Posterior vena cava (tissue), 2 donors: ENCODE results near the gene HMGB3. TPM values are rescaled to one million over a fixed set of nuclear protein-coding genes. Genes with fewer than 3 reads are reported as not detected.
"Not testable (repeated sequence)": the region's sequence is repeated elsewhere in the genome, so short reads cannot be mapped to it uniquely, and the experiment has no call there.

Experiments
- DNase-seq: peaks from one replicate; pipeline ENCODE4 v3.0.0-alpha.2; 2020; ENCODE audit warnings: low spot score
- intact Hi-C, 2 donors: fragments of 100-400 bp; cut with DNase I; formaldehyde crosslinking; loops; one replicate each; pipeline versions ENCODE4 v1.14.1 to v1.14.2; 2022 to 2023
- long read RNA-seq, 2 donors: library from polyadenylated mRNA; unstranded; transcript quantifications; one replicate each; pipeline ENCODE4 v2.0.0, GENCODE V29; 2020 to 2021
- total RNA-seq, 2 donors: library from RNA; stranded (reverse); fragmentation: NEBNext Ultra II Directional; extraction: Animal tissue kit (Norgen Biotek cat#: 25700); gene quantifications; one replicate each; pipeline ENCODE4 v1.2.1, GENCODE V29; 2021
- donor health status: DM: yes; HTN: yes; CAD: no.
- donor health status: DM: yes; HTN: yes; CAD: no.

Gene HMGB3
- 1 to 10 TPM; 3.8 to 5.2 TPM for total RNA-seq
- long read RNA-seq, donor 1, partial matches to known transcripts = 0 of 1 reads
- long read RNA-seq, donor 1, other reads (novel, unspliced or antisense) = 0 of 1 reads
- long read RNA-seq, donor 2, partial matches to known transcripts = 0 of 2 reads
- long read RNA-seq, donor 2, other reads (novel, unspliced or antisense) = 0 of 2 reads

DNA sequence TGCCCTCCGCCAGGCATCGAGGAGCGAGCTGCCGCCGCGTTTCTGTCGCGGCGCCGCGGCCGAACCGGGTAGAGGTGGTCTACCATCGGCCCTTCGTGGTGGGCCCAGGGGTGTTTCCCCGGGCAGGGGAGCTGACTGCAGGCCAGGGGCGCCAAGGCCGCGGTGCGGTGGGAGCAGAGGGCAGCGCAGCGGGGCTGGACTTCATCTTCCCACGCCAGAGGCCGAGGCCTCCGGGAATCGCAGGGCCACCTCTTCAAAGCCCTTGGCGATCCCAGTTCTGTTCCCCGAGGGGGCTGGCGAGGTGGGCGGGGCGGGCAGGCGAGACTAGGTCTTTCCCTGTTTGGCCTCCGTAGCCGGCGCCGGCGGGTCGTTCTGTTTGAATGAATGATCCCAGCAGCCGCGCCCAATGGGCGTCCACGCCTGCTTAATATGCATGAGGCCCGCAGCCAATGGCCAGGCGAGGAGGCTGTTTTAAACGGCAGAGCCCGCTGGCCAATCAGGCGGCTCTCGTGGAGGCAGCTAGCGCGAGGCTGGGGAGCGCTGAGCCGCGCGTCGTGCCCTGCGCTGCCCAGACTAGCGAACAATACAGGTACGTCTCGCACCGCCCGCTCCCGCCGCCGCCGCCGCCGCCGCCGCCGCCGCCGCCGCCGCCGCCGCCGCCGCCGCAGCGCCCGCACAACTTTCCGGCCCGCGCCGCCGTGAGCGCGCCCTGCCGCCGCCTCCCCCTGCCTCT, at the start of gene HMGB3:
Gene HMGB3, plus strand, starts transcription at position 548 of the 733 bp plus-strand sequence. CDS start 2,265 bp downstream, outside the sequence.
- intact Hi-C loops = no loop called here
- peak; percentile 95 for DNase-seq

DNA sequence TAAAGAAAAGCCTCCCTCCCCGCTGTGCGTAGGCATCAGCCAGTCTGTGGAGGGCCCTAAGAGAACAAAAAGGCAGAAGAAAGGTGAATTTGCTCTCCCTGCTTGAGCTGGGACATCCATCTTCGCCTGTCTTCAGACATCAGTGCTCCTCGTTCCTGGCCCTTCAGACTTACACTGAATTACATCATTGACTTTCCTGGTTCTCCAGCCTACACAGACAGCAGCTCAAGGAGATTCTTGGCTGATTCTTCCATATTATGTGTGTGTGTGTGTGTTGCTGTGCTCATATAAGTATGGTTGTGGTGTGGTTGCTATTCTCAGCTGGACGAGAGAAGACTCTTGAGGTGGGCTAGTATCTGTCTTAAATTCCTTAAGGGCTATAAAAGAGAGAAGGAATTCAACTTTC, 49.2 kb upstream of the HMGB3 start:
- intact Hi-C loops = no loop called here
- no peak for DNase-seq

GRCh38 chrX:150934453-150934852, 48.7 kb upstream of the HMGB3 start:
- no peak for DNase-seq
- intact Hi-C loops = no loop called here

GRCh38 chrX:150935467-150935866, 47.7 kb upstream of the HMGB3 start:
- intact Hi-C loops = no loop called here
- DNase-seq = no peak

GRCh38 chrX:150936556-150936955, 46.6 kb upstream of the HMGB3 start:
- intact Hi-C loops = no loop called here
- no peak for DNase-seq

- DNase-seq = peak; percentile 62
- intact Hi-C loops = no loop called here
Measured at GRCh38 chrX:150940844-150941495, 42.2 kb upstream of the HMGB3 start.

- DNase-seq = peak; percentile 18
- intact Hi-C loops = no loop called here
Measured at GRCh38 chrX:150941580-150941979, 41.6 kb upstream of the HMGB3 start.

GRCh38 chrX:150942942-150943594, 40.1 kb upstream of the HMGB3 start:
- peak; percentile 62 for DNase-seq
- intact Hi-C loops = no loop called here

GRCh38 chrX:150944233-150944632, 38.9 kb upstream of the HMGB3 start:
- peak; percentile 42 for DNase-seq
- intact Hi-C loops = no loop called here

DNA sequence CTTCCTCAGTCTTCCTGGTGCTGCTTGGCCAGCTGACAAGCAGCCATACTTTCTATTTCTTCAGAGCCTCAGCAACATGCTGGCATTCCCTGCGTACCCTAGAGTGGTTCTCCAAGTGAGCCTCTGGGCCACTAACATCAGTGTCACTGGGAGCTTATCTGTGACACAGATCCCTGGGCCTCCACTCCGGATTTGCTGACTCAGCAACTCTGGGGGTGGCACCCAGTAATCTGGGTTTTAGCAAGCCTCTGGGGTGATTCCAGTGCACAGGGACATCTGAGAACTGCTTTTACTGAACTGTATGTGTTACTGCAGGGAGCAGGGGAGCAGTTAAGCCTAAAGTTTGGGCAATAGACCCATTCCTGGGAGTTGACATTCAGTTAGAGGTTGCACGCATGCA, 28.2 kb upstream of the HMGB3 start:
- DNase-seq = no peak
- intact Hi-C loops = no loop called here

DNA sequence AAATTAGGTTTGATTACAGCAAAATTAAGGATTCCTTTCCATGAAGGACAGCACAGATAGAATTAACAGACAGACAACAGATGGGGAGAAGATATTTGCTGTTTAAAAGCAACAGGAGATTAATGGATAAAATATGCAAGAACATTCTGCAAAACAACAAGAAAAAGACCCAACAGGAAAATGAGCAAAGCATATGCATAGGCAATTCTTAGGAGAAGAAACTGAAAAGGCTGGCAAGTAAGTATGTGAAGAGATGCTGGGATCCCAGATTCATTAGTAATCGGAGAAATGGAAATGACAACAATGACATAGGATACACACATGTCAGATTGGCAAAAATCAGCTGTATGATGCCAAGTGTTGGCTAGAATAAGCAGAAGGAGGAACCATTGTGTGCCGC, 27.5 kb upstream of the HMGB3 start:
- no peak for DNase-seq

GRCh38 chrX:150958177-150958576, 25.0 kb upstream of the HMGB3 start:
- DNase-seq = no peak
- intact Hi-C loops = no loop called here

More for the DNA sequence above, 27.5 kb upstream of the HMGB3 start:
- intact Hi-C loops = no loop called here

DNA sequence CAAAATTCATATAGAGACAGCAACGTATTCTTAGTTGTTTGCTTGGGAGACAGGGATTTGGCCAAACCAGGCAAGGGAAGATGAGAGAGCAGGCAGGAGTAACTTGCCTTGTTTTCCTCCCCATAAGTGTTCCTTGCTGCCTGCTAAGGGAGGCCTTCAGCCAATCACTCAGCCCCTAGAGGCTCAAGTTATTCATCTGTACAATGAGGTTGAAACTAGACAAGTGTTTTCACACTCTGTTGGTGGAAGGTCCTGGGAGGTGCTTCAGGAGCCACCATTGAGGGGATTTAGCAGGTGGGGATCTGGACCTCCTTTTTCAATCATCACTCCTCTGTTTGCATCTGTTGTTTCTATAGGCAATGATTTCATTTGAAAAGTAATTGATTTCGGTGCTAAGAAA, 23.6 kb upstream of the HMGB3 start:
- intact Hi-C loops = no loop called here
- no peak for DNase-seq

DNA sequence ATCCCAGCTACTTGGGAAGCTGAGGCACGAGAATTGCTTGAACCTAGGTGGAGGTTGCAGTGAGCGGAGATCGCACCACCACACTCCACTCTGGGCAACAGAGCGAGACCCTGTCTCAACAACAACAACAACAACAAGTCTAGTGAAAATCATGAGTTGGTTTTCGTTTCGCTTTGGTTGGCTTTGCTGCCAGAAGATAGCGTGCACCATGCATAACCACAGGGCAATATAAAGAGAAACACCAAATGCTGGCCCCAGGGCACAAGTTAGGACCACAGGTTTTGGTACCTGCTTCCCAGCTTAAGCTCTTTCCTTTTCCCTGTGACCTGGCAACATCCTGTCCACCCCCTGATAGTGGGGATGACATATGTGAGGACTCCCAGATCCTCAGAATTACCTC, 21.5 kb upstream of the HMGB3 start:
- intact Hi-C loops = no loop called here
- no peak for DNase-seq

DNA sequence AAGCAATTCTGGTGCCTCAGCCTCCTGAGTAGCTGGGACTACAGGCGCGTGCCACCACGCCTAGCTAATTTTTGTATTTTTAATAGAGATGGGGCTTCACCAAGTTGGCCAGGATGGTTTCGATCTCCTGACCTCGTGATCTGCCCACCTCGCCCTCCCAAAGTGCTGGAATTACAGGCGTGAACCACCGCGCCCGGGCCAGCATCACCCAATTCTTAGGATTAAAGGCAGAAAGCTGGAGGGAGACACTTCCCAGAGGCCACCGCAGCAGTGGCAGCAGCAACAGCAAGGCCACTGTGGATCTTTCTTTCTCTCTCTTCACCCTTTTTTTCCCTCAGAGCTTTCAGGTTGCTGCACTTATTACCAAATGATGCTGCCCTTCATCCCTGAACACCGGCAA, 18.7 kb upstream of the HMGB3 start:
- DNase-seq, intact Hi-C loops: not testable (repeated sequence)

DNA sequence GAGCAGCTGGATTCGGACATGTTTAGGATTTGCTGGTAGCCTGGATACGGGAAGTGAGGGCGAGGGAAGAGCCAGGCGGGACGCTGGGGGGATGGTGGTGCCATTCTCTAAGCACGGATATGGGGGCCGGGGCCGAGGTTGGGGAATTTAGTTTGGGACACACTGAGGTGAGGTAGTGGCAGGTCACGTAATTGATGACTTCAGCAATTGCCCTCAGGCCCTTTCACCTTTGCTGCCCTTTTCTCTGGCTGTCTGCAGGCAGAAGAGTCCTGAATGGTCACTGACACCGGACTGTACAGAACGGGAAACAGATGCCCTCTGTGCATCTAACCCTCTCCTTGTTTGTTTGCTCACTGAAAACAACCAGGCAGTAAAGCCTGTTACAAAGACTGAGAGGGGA, 16.9 kb upstream of the HMGB3 start:
- no peak for DNase-seq
- intact Hi-C loops = no loop called here

DNA sequence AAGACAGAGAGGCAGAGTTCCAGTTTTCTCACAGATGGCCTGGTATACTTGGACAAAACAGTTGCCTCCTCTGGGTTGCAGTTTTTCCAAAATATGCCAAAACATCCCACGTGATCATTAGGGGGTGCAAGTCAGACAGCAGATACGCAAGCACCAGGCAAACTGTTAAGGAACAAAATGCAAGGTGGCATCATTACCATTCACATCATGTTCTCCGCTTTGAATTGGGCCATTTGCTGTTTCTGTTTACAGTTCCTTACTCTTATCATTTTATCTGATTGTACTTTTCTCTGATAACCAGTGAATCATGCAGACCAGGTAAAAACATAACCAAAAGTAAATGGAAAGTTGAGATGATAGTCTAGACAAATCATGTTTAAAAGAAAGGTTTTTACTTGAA, 16.4 kb upstream of the HMGB3 start:
- intact Hi-C loops = no loop called here
- no peak for DNase-seq

DNA sequence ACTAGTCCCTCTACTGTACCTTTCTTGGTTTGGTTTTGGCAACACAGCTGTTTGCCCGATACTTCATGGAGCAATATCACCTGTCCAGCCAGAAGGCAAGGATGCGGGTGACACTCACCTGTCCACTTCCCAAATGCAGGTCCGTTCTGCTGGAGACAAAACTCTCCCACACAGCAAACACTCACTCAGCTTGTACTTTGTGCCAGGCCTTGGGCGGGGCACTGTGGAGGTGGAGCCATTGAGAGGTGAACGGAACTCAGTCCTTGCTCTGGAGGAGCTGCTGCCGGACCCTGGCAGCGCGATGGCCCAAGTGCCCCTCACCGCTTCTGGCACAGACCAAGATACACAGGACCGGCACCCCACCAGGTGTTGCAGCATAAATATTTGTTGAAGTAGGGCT, 15.3 kb upstream of the HMGB3 start:
- peak; percentile 60 for DNase-seq
- intact Hi-C loops = no loop called here

DNA sequence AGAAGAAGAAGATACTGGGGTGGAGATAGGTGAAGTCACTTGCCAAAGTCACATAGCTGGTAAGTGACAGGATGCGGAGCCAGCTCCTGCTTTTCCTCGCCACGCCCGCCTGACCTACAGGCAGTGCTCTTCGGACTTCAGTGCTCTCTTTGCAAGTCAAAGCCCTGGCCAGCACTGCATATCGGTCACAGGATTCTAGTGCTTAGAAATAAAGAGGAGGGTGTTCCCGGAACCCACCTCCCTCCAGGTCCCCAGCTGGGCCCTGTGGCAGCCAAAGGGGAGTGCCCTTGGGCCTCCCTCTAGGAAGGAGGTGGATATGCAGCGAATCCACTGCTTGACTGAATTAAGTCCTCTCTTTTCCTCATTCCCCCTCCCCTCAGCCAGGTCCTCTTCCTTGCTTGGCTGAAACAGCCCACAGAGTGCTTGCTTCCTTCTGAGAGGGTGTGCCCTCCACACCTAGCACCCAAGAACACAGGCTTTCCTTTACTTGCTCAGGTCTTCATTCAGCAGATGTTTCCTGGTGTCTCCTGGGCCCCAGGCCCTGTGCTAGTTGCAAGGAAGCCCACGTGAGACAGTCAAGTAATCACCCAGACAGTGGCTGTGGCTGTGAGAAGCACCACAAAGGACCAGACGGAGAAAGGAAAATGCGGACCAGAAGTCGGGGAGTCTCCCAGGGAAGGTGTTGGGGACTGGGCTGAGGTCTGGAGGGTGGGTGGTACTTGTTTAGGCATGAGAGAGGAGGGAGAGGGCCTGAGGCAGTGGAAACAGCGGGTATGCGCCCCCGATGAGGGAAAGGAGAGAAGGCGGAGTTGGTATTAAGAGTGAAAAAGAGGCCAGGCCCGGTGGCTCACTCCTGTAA, 14.0 kb upstream of the HMGB3 start:
- intact Hi-C loops = no loop called here
- peak; percentile 62 for DNase-seq
